WTC11 (cell line): ENCODE results near the gene LARGE1. TPM values are rescaled to one million over a fixed set of nuclear protein-coding genes. Genes with fewer than 3 reads are reported as not detected.

ENCODE experiments used
- ATAC-seq: fragments of 200-7000 bp; cut with Tn5 transposase; 2 replicates; pipeline ENCODE4 v1.10.0; 2021; ENCODE audit warnings: mild to moderate bottlenecking, moderate library complexity
- CTCF ChIA-PET: fragments of 300-600 bp; sonication (Branson Sonifier 250); formaldehyde crosslinking; loops from one replicate; lab custom pipeline; 2021; ENCODE audit warnings: antibody characterized with exemption; lab: Charles Lee
- POLR2A ChIA-PET: fragments of 350-600 bp; sonication (Branson Sonifier 250); formaldehyde crosslinking; loops from one replicate; lab custom pipeline; 2021; ENCODE audit warnings: antibody characterized with exemption; lab: Charles Lee
- DNase-seq: peaks from one replicate; pipeline ENCODE4 v3.0.0; 2021; ENCODE audit warnings: low spot score
- H3K27ac Mint-ChIP-seq: 2 replicates; pipeline ENCODE4 v1.8.0; 2021; ENCODE audit warnings: mixed read lengths
- H3K27me3 Mint-ChIP-seq: 2 replicates; pipeline ENCODE4 v1.8.0; 2021; ENCODE audit warnings: low read depth, mild to moderate bottlenecking, moderate library complexity, mixed read lengths
- H3K36me3 Mint-ChIP-seq: 2 replicates; pipeline ENCODE4 v1.8.0; 2021; ENCODE audit warnings: mixed read lengths
- H3K4me1 Mint-ChIP-seq: 2 replicates; pipeline ENCODE4 v1.8.0; 2022; ENCODE audit warnings: mixed read lengths
- H3K4me3 Mint-ChIP-seq: 2 replicates; pipeline ENCODE4 v1.8.0; 2021; ENCODE audit warnings: mild to moderate bottlenecking, moderate library complexity, mixed read lengths
- H3K9me3 Mint-ChIP-seq: 2 replicates; pipeline ENCODE4 v1.8.0; 2021; ENCODE audit warnings: mixed read lengths
- CBFB ChIP-seq: sonication (generic); formaldehyde crosslinking; IDR thresholded peaks from 2 replicates; pipeline ENCODE4 v1.8.1; 2022; ENCODE audit warnings: mild to moderate bottlenecking, low read depth, missing genetic modification reagents
- CREM ChIP-seq: sonication (generic); formaldehyde crosslinking; IDR thresholded peaks from 2 replicates; pipeline ENCODE4 v1.8.1; 2022; ENCODE audit warnings: mild to moderate bottlenecking, missing genetic modification reagents, moderate library complexity
- EMX1 ChIP-seq: fragments of 250-450 bp; sonication (Bioruptor Pico); IDR thresholded peaks from 2 replicates; pipeline ENCODE4 v1.8.0; 2021; ENCODE audit warnings: mild to moderate bottlenecking
- FOXJ3 ChIP-seq: sonication (generic); formaldehyde crosslinking; IDR thresholded peaks from 2 replicates; pipeline ENCODE4 v1.9.0; 2021; ENCODE audit warnings: missing genetic modification reagents, mild to moderate bottlenecking, borderline replicate concordance
- FOXP1 ChIP-seq: sonication (generic); formaldehyde crosslinking; IDR thresholded peaks from 2 replicates; pipeline ENCODE4 v1.8.0; 2022; ENCODE audit warnings: missing genetic modification reagents, mild to moderate bottlenecking, moderate library complexity, borderline replicate concordance
- IRF2 ChIP-seq: sonication (generic); formaldehyde crosslinking; IDR thresholded peaks from 2 replicates; pipeline ENCODE4 v1.8.0; 2022; ENCODE audit warnings: low read depth, missing genetic modification reagents, borderline replicate concordance
- JAZF1 ChIP-seq: fragments of 250-450 bp; sonication (Bioruptor Pico); IDR thresholded peaks from 2 replicates; pipeline ENCODE4 v1.9.0; 2021; ENCODE audit warnings: moderate library complexity, mild to moderate bottlenecking, inconsistent platforms
- NFATC4 ChIP-seq: fragments of 250-450 bp; sonication (Bioruptor Pico); IDR thresholded peaks from 2 replicates; pipeline ENCODE4 v1.9.0; 2021; ENCODE audit warnings: mild to moderate bottlenecking
- NR3C1 ChIP-seq: sonication (generic); formaldehyde crosslinking; conservative IDR thresholded peaks from 2 replicates; pipeline ENCODE4 v1.8.1; 2023; ENCODE audit warnings: low read depth, mild to moderate bottlenecking, missing genetic modification reagents
- RELA ChIP-seq: sonication (generic); formaldehyde crosslinking; IDR thresholded peaks from 2 replicates; pipeline ENCODE4 v1.8.1; 2022; ENCODE audit warnings: missing genetic modification reagents, mild to moderate bottlenecking, borderline replicate concordance
- TEAD4 ChIP-seq: sonication (generic); formaldehyde crosslinking; IDR thresholded peaks from 2 replicates; pipeline ENCODE4 v1.8.0; 2022; ENCODE audit warnings: mild to moderate bottlenecking, missing genetic modification reagents
- ZNF138 ChIP-seq: sonication (generic); formaldehyde crosslinking; conservative IDR thresholded peaks from 2 replicates; pipeline ENCODE4 v1.8.1; 2022; ENCODE audit warnings: mild to moderate bottlenecking, moderate library complexity, missing genetic modification reagents
- ZNF219 ChIP-seq: sonication (generic); formaldehyde crosslinking; IDR thresholded peaks from 2 replicates; pipeline ENCODE4 v1.8.0; 2023; ENCODE audit warnings: missing genetic modification reagents, mild to moderate bottlenecking, borderline replicate concordance
- ZNF232 ChIP-seq: sonication (generic); formaldehyde crosslinking; IDR thresholded peaks from 2 replicates; pipeline ENCODE4 v1.8.0; 2022; ENCODE audit warnings: mild to moderate bottlenecking, missing genetic modification reagents
- total RNA-seq: library from RNA; stranded (reverse); gene quantifications from 3 replicates; pipeline ENCODE4 v1.2.3, GENCODE V29; 2021
- TF ChIP-seq, protein P1 (sequence below): sonication (generic); formaldehyde crosslinking; IDR thresholded peaks from 2 replicates; pipeline ENCODE4 v1.8.1; 2022; ENCODE audit warnings: low read depth, missing genetic modification reagents, borderline replicate concordance
- TF ChIP-seq, protein P2 (sequence below): fragments of 250-450 bp; sonication (Bioruptor Pico); IDR thresholded peaks from 2 replicates; pipeline ENCODE4 v1.9.0; 2021; ENCODE audit warnings: mild to moderate bottlenecking
- TF ChIP-seq, protein P3 (sequence below): fragments of 250-450 bp; sonication (Bioruptor Pico); IDR thresholded peaks from 2 replicates; pipeline ENCODE4 v1.9.0; 2021; ENCODE audit warnings: mild to moderate bottlenecking
- TF ChIP-seq, protein P4 (sequence below): fragments of 250-450 bp; sonication (Bioruptor Pico); conservative IDR thresholded peaks from 2 replicates; pipeline ENCODE4 v1.9.0; 2021; ENCODE audit warnings: mild to moderate bottlenecking
- TF ChIP-seq, protein P5 (sequence below): sonication (generic); formaldehyde crosslinking; IDR thresholded peaks from 2 replicates; pipeline ENCODE4 v1.8.1; 2023; ENCODE audit warnings: mild to moderate bottlenecking, missing genetic modification reagents
- TF ChIP-seq, protein P6 (sequence below): sonication (generic); formaldehyde crosslinking; conservative IDR thresholded peaks from 2 replicates; pipeline ENCODE4 v1.8.1; 2023; ENCODE audit warnings: mild to moderate bottlenecking, low read depth, missing genetic modification reagents, moderate library complexity
- TF ChIP-seq, protein P7 (sequence below): sonication (generic); formaldehyde crosslinking; IDR thresholded peaks from 2 replicates; pipeline ENCODE4 v1.8.0; 2023; ENCODE audit warnings: missing genetic modification reagents

LARGE1 gene
- total RNA-seq, 1 experiment from 2014 or later: 72.6 TPM

DNA sequence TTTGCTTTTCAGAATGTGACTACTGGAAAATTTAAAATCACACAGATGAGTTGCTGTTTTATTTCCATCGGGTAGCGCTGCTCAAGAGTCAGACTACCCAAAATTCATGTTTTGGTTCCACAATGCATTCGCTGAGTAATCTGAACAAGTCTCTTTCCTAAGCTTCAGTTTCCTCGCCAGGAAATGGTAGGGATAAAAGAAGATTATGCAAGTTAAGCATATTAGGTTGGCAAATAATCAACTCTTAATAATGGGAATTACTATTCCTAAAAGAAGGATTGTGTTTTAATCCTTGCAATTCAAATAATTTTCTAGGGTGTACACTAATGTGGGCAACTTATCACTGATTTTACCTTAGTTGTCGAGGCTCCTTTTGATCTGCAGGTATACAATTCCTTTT is 326.5 kb downstream of the LARGE1 start:
- Mint-ChIP-seq H3K4me3 (no peak overlapping the region), H3K27ac (no peak overlapping the region)
- POLR2A ChIA-PET: no interaction called here

DNA sequence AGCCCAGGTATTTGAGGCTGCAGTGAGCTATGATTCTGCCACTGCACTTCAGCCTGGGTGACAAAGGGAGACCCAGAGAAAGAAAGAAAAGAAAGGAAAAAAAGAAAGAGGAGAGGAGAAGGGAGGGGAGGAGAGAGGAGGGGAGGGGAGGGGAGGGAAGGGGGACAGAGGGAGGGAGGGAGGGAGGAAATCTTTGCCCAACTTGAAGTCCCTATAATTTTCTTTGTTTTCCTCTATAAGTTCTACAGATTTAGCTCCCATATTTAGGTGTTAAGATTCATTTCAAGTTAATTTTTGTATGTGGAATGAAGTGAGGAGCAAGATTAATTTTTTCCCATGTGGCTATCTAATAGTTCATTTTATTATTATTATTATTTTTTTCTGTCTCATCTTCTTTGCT is 328.3 kb downstream of the LARGE1 start:
- CTCF ChIA-PET: no interaction called here
- DNase-seq: no peak
- TF ChIP-seq NFATC4 (no peak), FOXJ3 (CRISPR knock-in tag) (no peak), ZNF219 (CRISPR knock-in tag) (no peak), ZNF232 (no peak), CREM (CRISPR knock-in tag) (no peak), FOXP1 (CRISPR knock-in tag) (no peak)
- TF ChIP-seq, protein P1, sequence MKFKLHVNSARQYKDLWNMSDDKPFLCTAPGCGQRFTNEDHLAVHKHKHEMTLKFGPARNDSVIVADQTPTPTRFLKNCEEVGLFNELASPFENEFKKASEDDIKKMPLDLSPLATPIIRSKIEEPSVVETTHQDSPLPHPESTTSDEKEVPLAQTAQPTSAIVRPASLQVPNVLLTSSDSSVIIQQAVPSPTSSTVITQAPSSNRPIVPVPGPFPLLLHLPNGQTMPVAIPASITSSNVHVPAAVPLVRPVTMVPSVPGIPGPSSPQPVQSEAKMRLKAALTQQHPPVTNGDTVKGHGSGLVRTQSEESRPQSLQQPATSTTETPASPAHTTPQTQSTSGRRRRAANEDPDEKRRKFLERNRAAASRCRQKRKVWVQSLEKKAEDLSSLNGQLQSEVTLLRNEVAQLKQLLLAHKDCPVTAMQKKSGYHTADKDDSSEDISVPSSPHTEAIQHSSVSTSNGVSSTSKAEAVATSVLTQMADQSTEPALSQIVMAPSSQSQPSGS (CRISPR knock-in tag): no peak
- TF ChIP-seq, protein P2, sequence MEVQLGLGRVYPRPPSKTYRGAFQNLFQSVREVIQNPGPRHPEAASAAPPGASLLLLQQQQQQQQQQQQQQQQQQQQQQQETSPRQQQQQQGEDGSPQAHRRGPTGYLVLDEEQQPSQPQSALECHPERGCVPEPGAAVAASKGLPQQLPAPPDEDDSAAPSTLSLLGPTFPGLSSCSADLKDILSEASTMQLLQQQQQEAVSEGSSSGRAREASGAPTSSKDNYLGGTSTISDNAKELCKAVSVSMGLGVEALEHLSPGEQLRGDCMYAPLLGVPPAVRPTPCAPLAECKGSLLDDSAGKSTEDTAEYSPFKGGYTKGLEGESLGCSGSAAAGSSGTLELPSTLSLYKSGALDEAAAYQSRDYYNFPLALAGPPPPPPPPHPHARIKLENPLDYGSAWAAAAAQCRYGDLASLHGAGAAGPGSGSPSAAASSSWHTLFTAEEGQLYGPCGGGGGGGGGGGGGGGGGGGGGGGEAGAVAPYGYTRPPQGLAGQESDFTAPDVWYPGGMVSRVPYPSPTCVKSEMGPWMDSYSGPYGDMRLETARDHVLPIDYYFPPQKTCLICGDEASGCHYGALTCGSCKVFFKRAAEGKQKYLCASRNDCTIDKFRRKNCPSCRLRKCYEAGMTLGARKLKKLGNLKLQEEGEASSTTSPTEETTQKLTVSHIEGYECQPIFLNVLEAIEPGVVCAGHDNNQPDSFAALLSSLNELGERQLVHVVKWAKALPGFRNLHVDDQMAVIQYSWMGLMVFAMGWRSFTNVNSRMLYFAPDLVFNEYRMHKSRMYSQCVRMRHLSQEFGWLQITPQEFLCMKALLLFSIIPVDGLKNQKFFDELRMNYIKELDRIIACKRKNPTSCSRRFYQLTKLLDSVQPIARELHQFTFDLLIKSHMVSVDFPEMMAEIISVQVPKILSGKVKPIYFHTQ (CRISPR knock-in tag): no peak
- TF ChIP-seq, protein P3, sequence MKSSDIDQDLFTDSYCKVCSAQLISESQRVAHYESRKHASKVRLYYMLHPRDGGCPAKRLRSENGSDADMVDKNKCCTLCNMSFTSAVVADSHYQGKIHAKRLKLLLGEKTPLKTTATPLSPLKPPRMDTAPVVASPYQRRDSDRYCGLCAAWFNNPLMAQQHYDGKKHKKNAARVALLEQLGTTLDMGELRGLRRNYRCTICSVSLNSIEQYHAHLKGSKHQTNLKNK: no peak
- TF ChIP-seq, protein P4, sequence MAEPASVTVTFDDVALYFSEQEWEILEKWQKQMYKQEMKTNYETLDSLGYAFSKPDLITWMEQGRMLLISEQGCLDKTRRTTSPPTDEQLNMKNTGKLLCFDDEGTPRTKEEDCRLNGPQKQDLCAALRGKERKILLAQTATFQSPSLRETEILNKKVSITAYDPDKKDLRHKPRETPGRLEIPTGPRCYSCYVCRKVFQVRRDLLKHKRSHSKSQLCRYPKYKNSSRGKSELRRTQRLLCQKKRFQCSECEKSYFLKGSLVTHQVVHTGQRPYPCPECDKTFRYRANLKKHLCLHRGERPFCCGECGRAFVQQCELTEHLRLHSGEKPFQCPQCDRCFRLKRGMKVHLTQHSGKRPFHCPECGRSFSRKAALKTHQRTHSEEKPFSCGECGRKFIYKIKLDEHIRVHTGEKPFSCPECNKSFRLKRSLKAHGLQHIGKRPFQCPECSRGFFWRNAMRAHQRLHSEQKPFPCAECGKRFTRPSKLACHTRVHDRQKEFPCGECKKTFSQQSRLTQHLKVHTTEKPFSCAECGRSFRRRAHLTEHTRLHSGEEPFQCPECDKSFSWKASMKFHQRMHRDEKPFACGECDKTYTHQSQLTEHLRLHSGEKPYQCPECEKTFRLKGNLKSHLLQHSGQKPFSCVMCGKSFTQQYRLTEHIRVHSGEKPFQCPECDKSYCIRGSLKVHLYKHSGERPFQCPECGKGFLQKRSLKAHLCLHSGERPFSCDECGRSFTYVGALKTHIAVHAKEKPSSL: no peak
- TF ChIP-seq, protein P5, sequence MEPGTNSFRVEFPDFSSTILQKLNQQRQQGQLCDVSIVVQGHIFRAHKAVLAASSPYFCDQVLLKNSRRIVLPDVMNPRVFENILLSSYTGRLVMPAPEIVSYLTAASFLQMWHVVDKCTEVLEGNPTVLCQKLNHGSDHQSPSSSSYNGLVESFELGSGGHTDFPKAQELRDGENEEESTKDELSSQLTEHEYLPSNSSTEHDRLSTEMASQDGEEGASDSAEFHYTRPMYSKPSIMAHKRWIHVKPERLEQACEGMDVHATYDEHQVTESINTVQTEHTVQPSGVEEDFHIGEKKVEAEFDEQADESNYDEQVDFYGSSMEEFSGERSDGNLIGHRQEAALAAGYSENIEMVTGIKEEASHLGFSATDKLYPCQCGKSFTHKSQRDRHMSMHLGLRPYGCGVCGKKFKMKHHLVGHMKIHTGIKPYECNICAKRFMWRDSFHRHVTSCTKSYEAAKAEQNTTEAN: no peak
- Mint-ChIP-seq H3K27ac (no peak overlapping the region), H3K9me3 (no peaks in the 10 kb centered on the region), H3K4me3 (no peak overlapping the region), H3K4me1 (no peaks in the 10 kb centered on the region), H3K27me3 (peaks cover 13% of the 10 kb centered on the region), H3K36me3 (0 out of 2 replicates have a peak, but pooled peaks cover 2% of the 10 kb centered on the region)
- no peak for ATAC-seq
- POLR2A ChIA-PET: no interaction called here

More for the DNA sequence above, 326.5 kb downstream of the LARGE1 start:
- ATAC-seq (no peak), DNase-seq (no peak)
- Mint-ChIP-seq H3K36me3 (peaks cover 7% of the 10 kb centered on the region; the same call in 1 of the 2 replicates), H3K4me1 (no peaks in the 10 kb centered on the region), H3K27me3 (peaks cover 30% of the 10 kb centered on the region), H3K9me3 (peaks cover 2% of the 10 kb centered on the region)
- TF ChIP-seq IRF2 (CRISPR knock-in tag) (no peak), JAZF1 (CRISPR knock-in tag) (no peak), TEAD4 (CRISPR knock-in tag) (no peak), NR3C1 (no peak), ZNF138 (CRISPR knock-in tag) (no peak), FOXP1 (CRISPR knock-in tag) (no peak), RELA (no peak), CBFB (CRISPR knock-in tag) (no peak), EMX1 (CRISPR knock-in tag) (no peak)
- TF ChIP-seq, protein P6, sequence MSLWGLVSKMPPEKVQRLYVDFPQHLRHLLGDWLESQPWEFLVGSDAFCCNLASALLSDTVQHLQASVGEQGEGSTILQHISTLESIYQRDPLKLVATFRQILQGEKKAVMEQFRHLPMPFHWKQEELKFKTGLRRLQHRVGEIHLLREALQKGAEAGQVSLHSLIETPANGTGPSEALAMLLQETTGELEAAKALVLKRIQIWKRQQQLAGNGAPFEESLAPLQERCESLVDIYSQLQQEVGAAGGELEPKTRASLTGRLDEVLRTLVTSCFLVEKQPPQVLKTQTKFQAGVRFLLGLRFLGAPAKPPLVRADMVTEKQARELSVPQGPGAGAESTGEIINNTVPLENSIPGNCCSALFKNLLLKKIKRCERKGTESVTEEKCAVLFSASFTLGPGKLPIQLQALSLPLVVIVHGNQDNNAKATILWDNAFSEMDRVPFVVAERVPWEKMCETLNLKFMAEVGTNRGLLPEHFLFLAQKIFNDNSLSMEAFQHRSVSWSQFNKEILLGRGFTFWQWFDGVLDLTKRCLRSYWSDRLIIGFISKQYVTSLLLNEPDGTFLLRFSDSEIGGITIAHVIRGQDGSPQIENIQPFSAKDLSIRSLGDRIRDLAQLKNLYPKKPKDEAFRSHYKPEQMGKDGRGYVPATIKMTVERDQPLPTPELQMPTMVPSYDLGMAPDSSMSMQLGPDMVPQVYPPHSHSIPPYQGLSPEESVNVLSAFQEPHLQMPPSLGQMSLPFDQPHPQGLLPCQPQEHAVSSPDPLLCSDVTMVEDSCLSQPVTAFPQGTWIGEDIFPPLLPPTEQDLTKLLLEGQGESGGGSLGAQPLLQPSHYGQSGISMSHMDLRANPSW (CRISPR knock-in tag): no peak
- TF ChIP-seq, protein P7, sequence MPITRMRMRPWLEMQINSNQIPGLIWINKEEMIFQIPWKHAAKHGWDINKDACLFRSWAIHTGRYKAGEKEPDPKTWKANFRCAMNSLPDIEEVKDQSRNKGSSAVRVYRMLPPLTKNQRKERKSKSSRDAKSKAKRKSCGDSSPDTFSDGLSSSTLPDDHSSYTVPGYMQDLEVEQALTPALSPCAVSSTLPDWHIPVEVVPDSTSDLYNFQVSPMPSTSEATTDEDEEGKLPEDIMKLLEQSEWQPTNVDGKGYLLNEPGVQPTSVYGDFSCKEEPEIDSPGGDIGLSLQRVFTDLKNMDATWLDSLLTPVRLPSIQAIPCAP (CRISPR knock-in tag): no peak
- CTCF ChIA-PET: no interaction called here
